Measurements from ENCODE around the gene FNDC8. TPM values are rescaled to one million over a fixed set of nuclear protein-coding genes. Genes with fewer than 3 reads are reported as not detected.
A peak's percentile ranks its signal among the peaks of the same experiment; 100 is the strongest.
"Not testable (repeated sequence)": the region's sequence is repeated elsewhere in the genome, so short reads cannot be mapped to it uniquely, and the experiment has no call there.

FNDC8 gene
- total and polyA plus RNA-seq, 7 donors, result not detected

GRCh38 chr17:35167666-35168065 lies 46.3 kb downstream of the FNDC8 start:
- Histone ChIP-seq H3K36me3 (ENCODE audit: insufficient read depth in 1 of 2, low read depth in 1 of 2) (peaks cover 0 to 100% of the 10 kb centered on the region in 2 donors), H3K4me1 (no peaks in the 10 kb centered on the region), H3K27ac (no peak overlapping the region), H3K27me3 (ENCODE audit: insufficient read depth in 3 of 3, low read length in 2 of 3) (no peaks in the 10 kb centered on the region), H3K9me3 (no peaks in the 10 kb centered on the region), H3K4me3 (no peak overlapping the region)
- TF ChIP-seq CTCF (IDR thresholded peaks at IDR 0.05), result no peak
- 61 to 86% (median 75%) methylated on average over 1 of the region's 1 CpG for WGBS, 3 donors
- DNase-seq, result no peak
- peak; percentile 25 to 56 (median 35) for ATAC-seq
- intact Hi-C loops (cut with DNase I), result no loop called here

- ATAC-seq (no peak), DNase-seq (no peak)
- Histone ChIP-seq H3K36me3 (ENCODE audit: insufficient read depth in 1 of 2, low read depth in 1 of 2) (peaks cover 0 to 98% of the 10 kb centered on the region in 2 donors), H3K27me3 (ENCODE audit: insufficient read depth in 3 of 3, low read length in 2 of 3) (no peaks in the 10 kb centered on the region), H3K27ac (no peak overlapping the region), H3K4me3 (no peak overlapping the region), H3K4me1 (no peaks in the 10 kb centered on the region), H3K9me3 (no peaks in the 10 kb centered on the region)
- 85 to 87% (median 85%) methylated on average over 17 of the region's 17 CpGs for WGBS, 3 donors
- TF ChIP-seq CTCF (IDR thresholded peaks at IDR 0.05), result no peak
- intact Hi-C loops (cut with DNase I), result loop anchor here in 1 of 2 donors (5.0 kb wide), 1 partner anchor 362 kb away; no protein-coding TSS in a partner anchor
Measured at GRCh38 chr17:35169835-35170363, 48.5 kb downstream of the FNDC8 start.

- WGBS, 3 donors, result 71 to 80% (median 78%) methylated on average over 18 of the region's 18 CpGs
- Histone ChIP-seq H3K36me3 (ENCODE audit: insufficient read depth in 1 of 2, low read depth in 1 of 2) (peaks cover 5 to 98% of the 10 kb centered on the region in 2 donors), H3K4me1 (no peaks in the 10 kb centered on the region), H3K4me3 (no peak overlapping the region), H3K27me3 (ENCODE audit: insufficient read depth in 3 of 3, low read length in 2 of 3) (no peaks in the 10 kb centered on the region), H3K27ac (no peak overlapping the region), H3K9me3 (no peaks in the 10 kb centered on the region)
- TF ChIP-seq CTCF (IDR thresholded peaks at IDR 0.05), result no peak
- DNase-seq (no peak), ATAC-seq (peak in 1 of 4 donors; percentile 33)
- intact Hi-C loops (cut with DNase I), result loop anchor here in 1 of 2 donors (5.0 kb wide), 1 partner anchor 361 kb away; no protein-coding TSS in a partner anchor
Measured at GRCh38 chr17:35170968-35171771, 49.8 kb downstream of the FNDC8 start.

GRCh38 chr17:35171834-35172233 lies 50.4 kb downstream of the FNDC8 start:
- 59 to 65% (median 59%) methylated on average over 2 of the region's 2 CpGs for WGBS, 3 donors
- no peaks in the 10 kb centered on the region for H3K9me3 ChIP-seq
- no peaks in the 10 kb centered on the region for H3K4me1 ChIP-seq
- no peaks in the 10 kb centered on the region for H3K27me3 ChIP-seq (ENCODE audit: insufficient read depth in 3 of 3, low read length in 2 of 3)
- DNase-seq (no peak), ATAC-seq (no peak)
- peaks cover 5 to 98% of the 10 kb centered on the region in 2 donors for H3K36me3 ChIP-seq (ENCODE audit: insufficient read depth in 1 of 2, low read depth in 1 of 2)
- TF ChIP-seq CTCF (IDR thresholded peaks at IDR 0.05), result no peak
- no peak overlapping the region for H3K27ac ChIP-seq
- intact Hi-C loops (cut with DNase I), result loop anchor here in 1 of 2 donors (5.0 kb wide), 1 partner anchor 360 kb away; no protein-coding TSS in a partner anchor
- no peak overlapping the region for H3K4me3 ChIP-seq

GRCh38 chr17:35172321-35172720 lies 50.9 kb downstream of the FNDC8 start:
- not testable (repeated sequence) for H3K27ac ChIP-seq; H3K9me3 ChIP-seq; DNase-seq; H3K4me3 ChIP-seq; H3K27me3 ChIP-seq (ENCODE audit: insufficient read depth in 3 of 3, low read length in 2 of 3); ATAC-seq; H3K4me1 ChIP-seq
- WGBS, 3 donors, result 69 to 76% (median 70%) methylated on average over 3 of the region's 3 CpGs
- peaks cover 5 to 98% of the 10 kb centered on the region in 2 donors for H3K36me3 ChIP-seq (ENCODE audit: insufficient read depth in 1 of 2, low read depth in 1 of 2)
- intact Hi-C loops (cut with DNase I), result loop anchor here in 1 of 2 donors (5.0 kb wide), 1 partner anchor 360 kb away; no protein-coding TSS in a partner anchor
